Osteoblast (primary cell): ENCODE data around the gene MLPH. TPM values are rescaled to one million over a fixed set of nuclear protein-coding genes. Genes with fewer than 3 reads are reported as not detected.

Experiments used
- DNase-seq: peaks from one replicate; pipeline ENCODE4 v3.0.0; 2011; ENCODE audit warnings: low spot score, mixed read lengths; ENCODE audit not compliant: insufficient read length; ENCODE audit errors: missing footprints
- H2AFZ ChIP-seq: 2 replicates; pipeline ENCODE4 v1.6.0; 2011; ENCODE audit warnings: mild to moderate bottlenecking, low read length
- H3K27ac ChIP-seq: 2 replicates; pipeline ENCODE4 v1.5.1; 2011; ENCODE audit warnings: mild to moderate bottlenecking, low read depth, low read length, moderate library complexity
- H3K27me3 ChIP-seq: 2 replicates; pipeline ENCODE4 v1.6.0; 2012; ENCODE audit warnings: mild to moderate bottlenecking, control low read depth, inconsistent platforms, low read length, moderate library complexity; ENCODE audit not compliant: insufficient read depth
- H3K36me3 ChIP-seq: 2 replicates; pipeline ENCODE4 v1.5.1; 2011; ENCODE audit warnings: mild to moderate bottlenecking, low read length, control low read depth, moderate library complexity; ENCODE audit not compliant: insufficient read depth
- H3K4me1 ChIP-seq: 2 replicates; pipeline ENCODE4 v1.5.1; 2011; ENCODE audit warnings: mild to moderate bottlenecking, low read length, control low read depth, moderate library complexity; ENCODE audit not compliant: insufficient read depth
- H3K4me2 ChIP-seq: 2 replicates; pipeline ENCODE4 v1.6.0; 2011; ENCODE audit warnings: mild to moderate bottlenecking, low read length; ENCODE audit not compliant: insufficient read depth
- H3K4me3 ChIP-seq: fragments of 200-600 bp; sonication (generic); 3 replicates; pipeline ENCODE4 v1.5.1; 2012; ENCODE audit warnings: mild to moderate bottlenecking, low read length, inconsistent platforms; ENCODE audit not compliant: insufficient read depth
- H3K79me2 ChIP-seq: 2 replicates; pipeline ENCODE4 v1.6.0; 2012; ENCODE audit warnings: mild to moderate bottlenecking, low read length, control low read depth, inconsistent platforms; ENCODE audit not compliant: insufficient read depth
- H3K9me3 ChIP-seq: 2 replicates; pipeline ENCODE4 v1.5.1; 2011; ENCODE audit warnings: low read depth, low read length, control low read depth
- H4K20me1 ChIP-seq: 2 replicates; pipeline ENCODE4 v1.6.0; 2012; ENCODE audit warnings: mild to moderate bottlenecking, low read length, control low read depth; ENCODE audit not compliant: insufficient read depth
- CTCF ChIP-seq: IDR thresholded peaks from 2 replicates; pipeline ENCODE4 v1.5.1; 2011; ENCODE audit warnings: mild to moderate bottlenecking, low read depth, low read length, moderate library complexity; ENCODE audit errors: extremely low read depth
- total RNA-seq: library from RNA; depleted of rRNA; stranded (reverse); fragments of >200 nt; gene quantifications from 2 replicates; pipeline ENCODE4 v1.2.3, GENCODE V29; 2012

The MLPH gene
- total RNA-seq, 1 donor = 25.7 TPM

DNA sequence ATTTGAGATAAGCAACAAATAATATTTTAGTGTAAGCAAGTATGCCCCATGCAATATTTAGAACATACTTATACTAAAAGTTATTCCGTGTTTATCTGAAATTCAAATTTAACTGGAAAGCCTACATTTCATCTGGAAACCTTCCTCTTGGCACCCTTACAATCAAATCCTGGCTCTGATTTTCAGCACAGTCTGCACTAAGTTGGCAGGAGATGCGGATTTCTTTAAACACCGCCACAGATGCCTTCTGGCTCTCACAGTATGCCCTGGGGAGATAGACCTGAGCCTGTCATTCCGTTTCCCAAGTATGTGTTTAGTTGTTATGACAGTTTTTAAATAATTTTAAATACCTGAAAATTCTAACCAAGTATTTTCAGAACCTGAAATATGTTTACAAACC is 7.3 kb upstream of the MLPH start:
- Histone ChIP-seq H3K27me3 (no peaks in the 10 kb centered on the region), H3K9me3 (no peaks in the 10 kb centered on the region), H4K20me1 (no peaks in the 10 kb centered on the region), H3K4me2 (no peak overlapping the region), H3K4me3 (no peak overlapping the region), H3K4me1 (peaks cover 19% of the 10 kb centered on the region), H3K36me3 (no peaks in the 10 kb centered on the region), H2AFZ (no peak overlapping the region), H3K27ac (no peak overlapping the region), H3K79me2 (peaks cover 3% of the 10 kb centered on the region)
- DNase-seq = no peak
- no peak for TF ChIP-seq CTCF

GRCh38 chr2:237480556-237480955 is 6.5 kb upstream of the MLPH start:
- H3K79me2 ChIP-seq = peaks cover 9% of the 10 kb centered on the region
- H3K27me3 ChIP-seq = no peaks in the 10 kb centered on the region
- no peaks in the 10 kb centered on the region for H3K36me3 ChIP-seq
- peaks cover 23% of the 10 kb centered on the region for H3K4me1 ChIP-seq
- TF ChIP-seq CTCF = no peak
- no peaks in the 10 kb centered on the region for H3K9me3 ChIP-seq
- no peak overlapping the region for H3K4me3 ChIP-seq
- H2AFZ ChIP-seq = no peak overlapping the region
- DNase-seq = no peak
- no peak overlapping the region for H3K27ac ChIP-seq
- no peak overlapping the region for H3K4me2 ChIP-seq
- no peaks in the 10 kb centered on the region for H4K20me1 ChIP-seq

- no peaks in the 10 kb centered on the region for H3K9me3 ChIP-seq
- no peaks in the 10 kb centered on the region for H3K27me3 ChIP-seq
- H4K20me1 ChIP-seq = no peaks in the 10 kb centered on the region
- no peak for DNase-seq
- H3K36me3 ChIP-seq = no peaks in the 10 kb centered on the region
- H2AFZ ChIP-seq = no peak overlapping the region
- H3K4me1 ChIP-seq = peaks cover 23% of the 10 kb centered on the region
- H3K4me2 ChIP-seq = no peak overlapping the region
- no peak overlapping the region for H3K27ac ChIP-seq
- H3K4me3 ChIP-seq = no peak overlapping the region
- peaks cover 14% of the 10 kb centered on the region for H3K79me2 ChIP-seq
- no peak for TF ChIP-seq CTCF
Measured at GRCh38 chr2:237480988-237481525, 6.0 kb upstream of the MLPH start.

- Histone ChIP-seq H2AFZ (no peak overlapping the region), H4K20me1 (no peaks in the 10 kb centered on the region), H3K4me1 (peaks cover 21% of the 10 kb centered on the region), H3K36me3 (no peaks in the 10 kb centered on the region), H3K4me2 (no peak overlapping the region), H3K27me3 (no peaks in the 10 kb centered on the region), H3K27ac (peak overlapping the region; percentile 62), H3K9me3 (no peaks in the 10 kb centered on the region), H3K79me2 (peaks cover 28% of the 10 kb centered on the region), H3K4me3 (no peak overlapping the region)
- no peak for TF ChIP-seq CTCF
- DNase-seq = no peak
Measured at GRCh38 chr2:237482485-237482884, 4.6 kb upstream of the MLPH start.
